Measurements from ENCODE around the gene NKAIN2.
"Not testable (repeated sequence)": the region's sequence is repeated elsewhere in the genome, so short reads cannot be mapped to it uniquely, and the experiment has no call there.

NKAIN2 gene

GRCh38 chr6:123972600-123973294 is 169.1 kb downstream of the NKAIN2 start:
- DNase-seq = no peak

GRCh38 chr6:123980311-123980710 is 176.6 kb downstream of the NKAIN2 start:
- DNase-seq = no peak

DNA sequence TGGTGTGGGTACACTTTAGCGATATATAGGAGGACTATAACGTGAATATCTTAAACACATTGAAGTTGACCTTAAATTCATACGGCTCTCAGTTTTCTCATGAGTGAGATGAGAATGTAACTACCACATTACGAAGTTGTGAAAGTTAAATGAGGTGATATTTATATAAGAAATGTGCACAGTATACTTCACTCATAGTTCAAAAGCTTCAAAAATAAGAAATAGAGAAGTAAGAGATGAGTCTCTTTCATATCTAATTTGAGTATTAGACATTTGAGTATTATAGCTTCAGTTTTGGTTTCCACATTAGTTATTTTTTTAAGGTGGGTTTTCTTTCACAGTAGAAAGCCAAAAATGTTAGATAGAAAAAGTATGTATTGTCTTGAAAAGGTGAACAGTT is 183.3 kb downstream of the NKAIN2 start:
- DNase-seq = no peak

DNA sequence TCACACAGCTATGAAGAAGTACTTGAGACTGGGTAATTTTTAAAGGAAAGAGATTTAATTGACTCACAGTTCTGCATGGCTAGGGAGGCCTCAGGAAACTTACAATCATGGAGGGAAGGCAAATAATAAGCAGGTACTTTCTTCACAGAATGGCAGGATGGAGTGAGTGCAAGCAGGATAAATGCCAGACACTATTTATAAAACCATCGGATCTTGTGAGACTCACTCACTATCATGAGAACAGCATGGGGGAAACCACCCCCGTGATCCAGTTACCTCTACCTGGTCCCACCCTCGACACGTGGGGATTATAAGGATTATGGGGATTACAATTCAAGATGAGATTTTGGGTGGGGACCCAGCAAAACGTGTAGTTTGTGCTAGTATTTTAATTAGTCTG is 186.3 kb downstream of the NKAIN2 start:
- not testable (repeated sequence) for DNase-seq

DNA sequence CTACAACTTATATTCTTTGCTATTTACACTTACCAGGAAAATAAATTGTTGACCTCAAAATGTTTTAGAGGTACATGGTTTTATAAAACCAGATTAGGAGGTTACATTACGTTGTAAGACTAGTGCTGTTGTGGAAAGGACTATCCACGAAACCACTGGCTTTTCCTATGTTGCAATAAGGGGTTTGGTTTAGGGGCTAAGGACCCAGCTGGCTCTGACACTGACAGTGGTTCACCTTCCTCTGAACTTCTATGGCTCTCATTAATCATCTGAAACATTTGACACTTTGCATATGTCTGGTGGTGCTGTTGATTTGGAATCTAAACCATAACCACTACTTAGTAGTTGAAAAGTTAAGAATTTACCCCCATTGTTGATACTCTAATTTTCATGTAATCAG is 186.7 kb downstream of the NKAIN2 start:
- no peak for DNase-seq

GRCh38 chr6:123994168-123994567 is 190.5 kb downstream of the NKAIN2 start:
- DNase-seq = no peak

GRCh38 chr6:123994891-123995635 is 191.4 kb downstream of the NKAIN2 start:
- DNase-seq = no peak

DNA sequence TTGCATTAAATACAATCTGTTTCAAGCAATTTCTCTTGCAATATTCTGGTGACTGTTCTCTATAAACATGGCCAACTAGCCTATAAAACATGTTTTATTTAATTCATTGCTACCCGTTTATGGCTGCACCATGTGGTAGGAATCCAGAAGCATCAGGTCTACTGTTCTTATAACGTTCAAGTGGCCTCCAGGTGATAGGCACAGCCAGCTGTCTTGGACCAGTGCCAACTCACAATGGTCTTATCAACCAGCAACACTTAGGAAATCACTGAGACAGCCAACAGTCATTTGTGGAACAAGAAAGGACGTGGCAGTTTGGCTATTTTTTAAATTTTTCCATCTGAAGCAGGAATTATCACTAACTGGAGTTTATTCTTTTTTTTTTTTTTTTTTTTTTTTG is 193.6 kb downstream of the NKAIN2 start:
- no peak for DNase-seq

GRCh38 chr6:124002377-124003081 is 198.9 kb downstream of the NKAIN2 start:
- DNase-seq = no peak

GRCh38 chr6:124007266-124007665 is 203.6 kb downstream of the NKAIN2 start:
- no peak for DNase-seq

DNA sequence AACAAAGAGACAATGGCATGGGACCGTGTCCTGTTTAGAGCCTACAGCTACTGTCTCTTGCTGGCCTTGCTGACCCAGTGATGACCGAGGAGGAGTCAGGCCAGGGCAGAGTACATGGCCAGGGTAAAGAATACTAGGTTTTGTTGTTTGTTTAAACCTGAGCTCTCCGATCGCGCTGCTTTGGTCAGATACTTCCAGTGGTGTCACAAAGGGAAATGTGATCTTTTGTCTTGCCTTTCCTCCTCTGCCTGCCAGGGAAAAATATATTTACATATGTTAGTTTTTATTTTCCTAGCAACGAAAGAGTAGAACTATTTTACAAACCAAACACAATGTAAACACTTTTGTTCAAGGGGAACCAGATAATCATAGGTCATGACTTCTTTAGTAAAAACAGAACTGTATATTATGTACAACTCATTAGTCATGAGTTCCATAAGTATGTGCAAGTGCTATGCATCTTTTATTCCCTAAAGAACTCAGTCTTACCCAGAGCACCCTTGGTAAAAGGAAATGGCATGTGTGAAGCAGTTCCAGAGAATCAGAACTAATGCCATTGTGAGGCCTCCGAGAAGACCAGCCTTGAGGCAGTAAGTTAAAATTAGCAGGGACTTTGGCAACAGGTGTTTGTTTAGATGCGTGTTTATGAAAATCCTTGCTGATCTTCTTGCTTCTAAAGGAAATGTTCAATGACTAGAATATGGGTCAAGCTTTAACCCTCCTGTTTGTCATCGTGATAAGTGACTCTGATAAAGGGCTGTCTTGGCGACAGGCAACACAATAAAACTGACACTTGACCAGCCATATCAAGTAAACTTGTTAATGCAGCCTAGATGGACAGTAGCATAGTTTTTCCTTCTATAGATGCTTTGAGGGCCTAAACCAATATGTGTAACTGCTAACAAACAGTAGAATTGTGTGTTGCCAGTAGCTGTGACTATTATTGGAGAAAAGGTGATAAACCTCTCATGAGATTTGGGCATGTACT is 204.6 kb downstream of the NKAIN2 start:
- no peak for DNase-seq

GRCh38 chr6:124008988-124009765 is 205.5 kb downstream of the NKAIN2 start:
- no peak for DNase-seq

GRCh38 chr6:124010574-124010973 is 206.9 kb downstream of the NKAIN2 start:
- no peak for DNase-seq

GRCh38 chr6:124011180-124011579 is 207.5 kb downstream of the NKAIN2 start:
- DNase-seq = no peak

- DNase-seq = not testable (repeated sequence)
These were observed 218.4 kb downstream of the NKAIN2 start for GRCh38 chr6:124022051-124022450.

DNA sequence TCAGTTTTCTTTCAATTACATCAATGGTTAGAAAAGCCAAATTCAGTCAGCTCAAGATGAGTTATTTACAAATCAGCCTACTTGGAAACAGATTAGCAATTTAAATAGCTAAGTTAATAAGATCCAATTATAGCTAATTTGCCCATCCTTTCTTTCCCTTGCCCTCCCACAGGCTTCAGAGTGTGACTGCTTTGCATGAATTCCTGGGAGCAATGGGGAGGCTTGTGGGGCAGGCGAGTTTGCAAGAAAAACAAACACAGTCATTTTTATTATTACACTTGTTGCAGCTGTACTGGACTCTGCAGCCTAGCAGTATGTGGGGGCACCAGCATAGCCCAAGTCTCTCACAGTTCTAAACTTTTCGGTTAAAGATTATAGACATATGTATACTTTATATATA is 219.0 kb downstream of the NKAIN2 start:
- DNase-seq = no peak

DNA sequence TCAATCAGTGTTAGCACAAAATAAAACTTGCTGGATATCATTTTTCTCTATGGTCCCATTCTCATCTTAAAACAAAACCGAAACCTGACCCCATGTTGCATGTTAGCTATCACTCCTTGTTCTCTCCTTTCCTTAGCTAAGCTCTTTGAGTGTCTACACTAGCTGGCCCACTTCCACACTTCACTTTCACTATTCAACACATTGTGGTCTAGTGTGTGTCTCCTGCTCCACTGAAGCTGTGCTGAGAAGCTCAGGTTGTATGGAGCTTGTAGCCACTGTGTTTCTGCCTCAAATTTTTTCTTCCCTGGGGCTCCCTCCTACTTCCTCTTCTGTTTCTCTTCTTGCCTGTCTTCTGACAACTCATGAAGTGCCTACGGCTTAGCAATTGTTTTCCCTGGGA is 223.0 kb downstream of the NKAIN2 start:
- DNase-seq = no peak

GRCh38 chr6:124027392-124027791 is 223.7 kb downstream of the NKAIN2 start:
- DNase-seq = no peak

DNA sequence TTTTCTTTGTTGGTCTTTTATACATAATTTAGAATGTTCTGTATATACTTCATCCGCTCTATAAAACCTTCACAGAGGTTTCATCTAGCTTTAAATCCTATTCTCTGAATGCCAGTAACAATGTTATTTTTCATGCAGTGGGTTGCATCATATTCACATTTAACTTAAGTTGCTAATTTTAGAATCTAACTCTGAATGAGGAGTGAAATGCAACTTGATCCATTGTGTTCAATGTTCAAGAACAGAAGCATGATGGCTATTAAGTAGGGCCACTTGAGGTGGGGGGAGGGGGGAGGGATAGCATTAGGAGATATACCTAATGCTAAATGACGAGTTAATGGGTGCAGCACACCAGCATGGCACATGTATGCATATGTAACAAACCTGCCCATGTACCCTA is 224.5 kb downstream of the NKAIN2 start:
- DNase-seq = no peak

DNA sequence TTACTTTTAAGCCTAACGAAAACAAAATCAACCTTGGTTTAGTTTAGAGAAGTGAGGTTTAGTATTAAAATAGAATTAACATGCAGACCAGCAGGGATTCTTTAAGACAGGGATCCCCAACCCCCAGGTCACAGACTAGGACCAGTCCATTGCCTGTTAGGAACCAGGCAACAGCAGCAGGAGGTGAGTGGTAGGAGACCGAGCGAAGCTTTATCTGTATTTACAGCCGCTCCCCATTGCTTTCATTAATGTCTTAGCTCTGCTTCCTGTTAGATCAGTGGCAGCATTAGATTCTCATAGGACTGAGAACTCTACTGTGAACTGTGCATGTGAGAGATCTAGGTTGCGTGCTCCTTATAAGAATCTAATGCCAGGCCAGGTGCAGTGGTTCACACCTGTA is 225.9 kb downstream of the NKAIN2 start:
- DNase-seq = no peak

GRCh38 chr6:124033501-124033900 is 229.8 kb downstream of the NKAIN2 start:
- no peak for DNase-seq

DNA sequence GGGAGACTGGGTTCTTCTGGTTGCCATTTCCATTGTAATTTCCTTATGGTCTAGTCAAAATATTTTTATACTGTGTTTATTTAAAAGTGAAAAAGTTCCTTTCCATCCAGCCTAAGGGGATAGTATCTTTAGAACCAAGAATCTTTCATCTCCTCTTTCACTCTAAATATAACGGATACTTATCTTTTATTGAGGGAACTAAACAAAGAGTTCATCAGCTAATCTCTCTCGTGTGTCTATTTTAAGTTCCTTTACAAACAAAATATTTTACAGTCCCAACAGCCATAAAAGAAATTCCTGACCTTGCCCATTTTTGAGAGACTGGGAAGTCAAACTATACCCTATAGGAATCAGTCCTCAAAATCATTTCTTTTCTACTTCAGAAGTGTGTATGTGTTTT is 232.7 kb downstream of the NKAIN2 start:
- no peak for DNase-seq

All from stimulated activated CD4-positive, alpha-beta T cell treated with anti-CD3 and anti-CD28 coated beads, Interleukin-4, amount 100 ng/mL, for 4 hours (primary cell).